Liver (tissue), 9 donors: Measurements from ENCODE around the gene OSCAR. TPM values are rescaled to one million over a fixed set of nuclear protein-coding genes. Genes with fewer than 3 reads are reported as not detected.

Source experiments
- DNase-seq: peaks from one replicate; pipeline ENCODE4 v3.0.0-alpha.2; 2017; ENCODE audit warnings: low spot score
- H3K27ac ChIP-seq, 2 donors: one replicate each; pipeline ENCODE4 v1.7.0; 2013; ENCODE audit warnings: inconsistent platforms in 2 of 2, low read length in 2 of 2, control low read depth in 1 of 2, low read depth in 1 of 2, mild to moderate bottlenecking in 1 of 2
- H3K27me3 ChIP-seq, 4 donors: one replicate each; pipeline versions ENCODE4 v1.6.1 to v1.7.0; 2013; ENCODE audit warnings: low read length in 3 of 4, inconsistent platforms in 1 of 4, mild to moderate bottlenecking in 1 of 4, moderate library complexity in 1 of 4; ENCODE audit not compliant: control insufficient read depth in 4 of 4, insufficient read depth in 4 of 4
- H3K36me3 ChIP-seq, 4 donors: one replicate each; pipeline versions ENCODE4 v1.6.1 to v1.7.0; 2013; ENCODE audit warnings: low read length in 3 of 4, mild to moderate bottlenecking in 3 of 4, low read depth in 1 of 4, moderate library complexity in 1 of 4; ENCODE audit not compliant: control insufficient read depth in 4 of 4, insufficient read depth in 3 of 4
- H3K4me1 ChIP-seq, 4 donors: one replicate each; pipeline versions ENCODE4 v1.6.1 to v1.7.0; 2013; ENCODE audit warnings: low read length in 3 of 4, mild to moderate bottlenecking in 3 of 4, moderate library complexity in 1 of 4; ENCODE audit not compliant: control insufficient read depth in 4 of 4, insufficient read depth in 4 of 4
- H3K4me3 ChIP-seq, 3 donors: one replicate each; pipeline versions ENCODE4 v1.6.1 to v1.7.0; 2013; ENCODE audit warnings: low read length in 3 of 3, control low read depth in 1 of 3, low read depth in 1 of 3, mild to moderate bottlenecking in 1 of 3
- H3K9ac ChIP-seq, 2 donors: one replicate each; pipeline ENCODE4 v1.7.0; 2013; ENCODE audit warnings: low read length in 2 of 2, mild to moderate bottlenecking in 2 of 2, moderate library complexity in 2 of 2, control low read depth in 1 of 2, low read depth in 1 of 2
- H3K9me3 ChIP-seq, 4 donors: one replicate each; pipeline versions ENCODE4 v1.6.1 to v1.7.0; 2013; ENCODE audit warnings: low read length in 3 of 4; ENCODE audit not compliant: control insufficient read depth in 4 of 4
- EGR1 ChIP-seq, 2 donors: IDR thresholded peaks; 2 replicates each; pipeline ENCODE4 v1.6.1; 2016 to 2018; ENCODE audit warnings: antibody characterized with exemption in 2 of 2, low read depth in 2 of 2
- FOXA1 ChIP-seq: IDR thresholded peaks from 2 replicates; pipeline ENCODE4 v1.6.1; 2016; ENCODE audit warnings: antibody characterized with exemption
- FOXA2 ChIP-seq: IDR thresholded peaks from 2 replicates; pipeline ENCODE4 v1.6.1; 2016; ENCODE audit warnings: antibody characterized with exemption
- GABPA ChIP-seq, 2 donors: IDR thresholded peaks in 1 of 2; conservative IDR thresholded peaks in 1 of 2; 2 replicates each; pipeline ENCODE4 v1.6.1; 2016; ENCODE audit warnings: antibody characterized with exemption in 2 of 2, mild to moderate bottlenecking in 1 of 2, moderate library complexity in 1 of 2
- HNF4A ChIP-seq, 2 donors: conservative IDR thresholded peaks; 2 replicates each; pipeline ENCODE4 v1.6.1; 2016; ENCODE audit warnings: antibody characterized with exemption in 2 of 2, mild to moderate bottlenecking in 2 of 2
- HNF4G ChIP-seq: IDR thresholded peaks from 2 replicates; pipeline ENCODE4 v1.6.1; 2016; ENCODE audit warnings: antibody characterized with exemption
- JUND ChIP-seq, 2 donors: IDR thresholded peaks; 2 replicates each; pipeline ENCODE4 v1.6.1; 2016; ENCODE audit warnings: antibody characterized with exemption in 2 of 2
- NR2F2 ChIP-seq: IDR thresholded peaks from 2 replicates; pipeline ENCODE4 v1.6.1; 2016; ENCODE audit warnings: antibody characterized with exemption
- RAD21 ChIP-seq, 2 donors: IDR thresholded peaks; 2 replicates each; pipeline ENCODE4 v1.6.1; 2016; ENCODE audit warnings: antibody characterized with exemption in 2 of 2, mild to moderate bottlenecking in 2 of 2
- RXRA ChIP-seq, 2 donors: IDR thresholded peaks; 2 replicates each; pipeline ENCODE4 v1.6.1; 2017 to 2018; ENCODE audit warnings: antibody characterized with exemption in 2 of 2, mild to moderate bottlenecking in 1 of 2
- SP1 ChIP-seq: IDR thresholded peaks from 2 replicates; pipeline ENCODE4 v1.6.1; 2018; ENCODE audit warnings: antibody characterized with exemption, mild to moderate bottlenecking
- TAF1 ChIP-seq: conservative IDR thresholded peaks from 2 replicates; pipeline ENCODE4 v1.6.1; 2016; ENCODE audit warnings: antibody characterized with exemption, mild to moderate bottlenecking
- YY1 ChIP-seq: IDR thresholded peaks from 2 replicates; pipeline ENCODE4 v1.6.1; 2016; ENCODE audit warnings: antibody characterized with exemption, mild to moderate bottlenecking
- WGBS: extraction: QIAGEN DNeasy Blood & Tissue Kit; methylation state at CpG from one replicate; pipeline ENCODE4 v1.1.7; 2013; 5-methylcytosine and 5-hydroxymethylcytosine counted together
- polyA plus RNA-seq, 2 donors: library from polyadenylated mRNA; stranded (reverse) in 1 of 2; unstranded in 1 of 2; fragments of 200-250 nt in 1 of 2; fragments of >200 nt in 1 of 2; fragmentation: Nextera tagmentation in 1 of 2; extraction: Ambion mirVana in 1 of 2; gene quantifications; one replicate each; pipeline versions ENCODE4 v1.2.1 to v1.2.3, GENCODE V29; 2013 to 2015
- total RNA-seq, 2 donors: library from RNA; depleted of rRNA; stranded (reverse); fragments of >200 nt; gene quantifications; one replicate each; pipeline ENCODE4 v1.2.3, GENCODE V29; 2014
- TF ChIP-seq, protein P1 (sequence below): IDR thresholded peaks from 2 replicates; pipeline ENCODE4 v1.6.1; 2016; ENCODE audit warnings: antibody characterized with exemption, mild to moderate bottlenecking
- TF ChIP-seq, protein P2 (sequence below): IDR thresholded peaks from 2 replicates; pipeline ENCODE4 v1.6.1; 2016; ENCODE audit warnings: antibody characterized with exemption
- TF ChIP-seq, protein P3 (sequence below): IDR thresholded peaks from 2 replicates; pipeline ENCODE4 v1.6.1; 2016; ENCODE audit warnings: antibody characterized with exemption
- TF ChIP-seq, protein P4 (sequence below): IDR thresholded peaks from 2 replicates; pipeline ENCODE4 v1.6.1; 2016; ENCODE audit warnings: antibody characterized with exemption
- TF ChIP-seq, protein P5 (sequence below): fragments of 150-350 bp; IDR thresholded peaks from 2 replicates; pipeline ENCODE4 v1.5.1; 2017; ENCODE audit warnings: improper control_type of control experiment, low read depth, low read length; ENCODE audit not compliant: missing input control
- donor health status: healthy.
- donor health status: healthy.
- donor health status: healthy.
- donor health status: healthy.
- donor health status: healthy.

The OSCAR gene, protein sequence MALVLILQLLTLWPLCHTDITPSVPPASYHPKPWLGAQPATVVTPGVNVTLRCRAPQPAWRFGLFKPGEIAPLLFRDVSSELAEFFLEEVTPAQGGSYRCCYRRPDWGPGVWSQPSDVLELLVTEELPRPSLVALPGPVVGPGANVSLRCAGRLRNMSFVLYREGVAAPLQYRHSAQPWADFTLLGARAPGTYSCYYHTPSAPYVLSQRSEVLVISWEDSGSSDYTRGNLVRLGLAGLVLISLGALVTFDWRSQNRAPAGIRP
- total RNA-seq (1 to 10 TPM in 1 of 2 donors, under 1 TPM in 1; 0.65 to 1.0 TPM), polyA plus RNA-seq (1 to 10 TPM in 1 of 2 donors, under 1 TPM in 1; 0.60 to 2.0 TPM)

DNA sequence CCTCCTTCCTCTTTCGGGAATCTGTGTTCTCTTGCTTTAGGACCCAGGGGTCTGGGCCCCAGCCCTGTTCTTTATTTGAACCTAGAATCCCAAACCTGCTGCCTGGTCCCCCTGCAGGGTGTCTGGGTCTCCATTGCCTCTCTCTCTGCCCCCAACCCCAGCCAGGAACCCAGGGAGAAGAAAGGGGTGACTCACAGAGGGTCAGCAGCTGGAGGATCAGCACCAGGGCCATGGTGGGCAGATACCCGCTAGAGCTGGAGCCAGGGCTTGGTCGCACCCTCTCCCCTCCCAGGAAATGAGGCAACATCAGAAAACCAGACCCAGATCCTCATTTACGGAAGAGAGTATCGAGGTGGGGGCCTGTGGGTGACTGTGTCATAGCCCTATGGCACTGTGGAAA is at the start of gene OSCAR:
OSCAR (minus strand) TSS at position 243 of the 400 bp plus-strand sequence; CDS start at position 232, 11 bp downstream.
- 55% methylated on average over 5 of the region's 5 CpGs for WGBS
- Histone ChIP-seq H3K27me3 (no peaks in the 10 kb centered on the region), H3K27ac (peak within 1 kb of the TSS in 1 of 2 donors; percentile 0), H3K9ac (peak within 1 kb of the TSS in 1 of 2 donors; percentile 47), H3K4me3 (no peak within 1 kb of the TSS), H3K4me1 (peaks cover 5 to 24% (median 12%) of the 10 kb centered on the region in 4 donors), H3K9me3 (no peaks in the 10 kb centered on the region), H3K36me3 (peaks cover 0 to under 1% (median under 1%) of the 10 kb centered on the region in 4 donors)
- TF ChIP-seq TAF1: no peak
- TF ChIP-seq RXRA (IDR thresholded peaks at IDR 0.05): no peak
- TF ChIP-seq YY1: no peak
- TF ChIP-seq EGR1 (IDR thresholded peaks at IDR 0.05; ENCODE audit: low read depth in 2 of 2): no peak
- TF ChIP-seq, protein P1, sequence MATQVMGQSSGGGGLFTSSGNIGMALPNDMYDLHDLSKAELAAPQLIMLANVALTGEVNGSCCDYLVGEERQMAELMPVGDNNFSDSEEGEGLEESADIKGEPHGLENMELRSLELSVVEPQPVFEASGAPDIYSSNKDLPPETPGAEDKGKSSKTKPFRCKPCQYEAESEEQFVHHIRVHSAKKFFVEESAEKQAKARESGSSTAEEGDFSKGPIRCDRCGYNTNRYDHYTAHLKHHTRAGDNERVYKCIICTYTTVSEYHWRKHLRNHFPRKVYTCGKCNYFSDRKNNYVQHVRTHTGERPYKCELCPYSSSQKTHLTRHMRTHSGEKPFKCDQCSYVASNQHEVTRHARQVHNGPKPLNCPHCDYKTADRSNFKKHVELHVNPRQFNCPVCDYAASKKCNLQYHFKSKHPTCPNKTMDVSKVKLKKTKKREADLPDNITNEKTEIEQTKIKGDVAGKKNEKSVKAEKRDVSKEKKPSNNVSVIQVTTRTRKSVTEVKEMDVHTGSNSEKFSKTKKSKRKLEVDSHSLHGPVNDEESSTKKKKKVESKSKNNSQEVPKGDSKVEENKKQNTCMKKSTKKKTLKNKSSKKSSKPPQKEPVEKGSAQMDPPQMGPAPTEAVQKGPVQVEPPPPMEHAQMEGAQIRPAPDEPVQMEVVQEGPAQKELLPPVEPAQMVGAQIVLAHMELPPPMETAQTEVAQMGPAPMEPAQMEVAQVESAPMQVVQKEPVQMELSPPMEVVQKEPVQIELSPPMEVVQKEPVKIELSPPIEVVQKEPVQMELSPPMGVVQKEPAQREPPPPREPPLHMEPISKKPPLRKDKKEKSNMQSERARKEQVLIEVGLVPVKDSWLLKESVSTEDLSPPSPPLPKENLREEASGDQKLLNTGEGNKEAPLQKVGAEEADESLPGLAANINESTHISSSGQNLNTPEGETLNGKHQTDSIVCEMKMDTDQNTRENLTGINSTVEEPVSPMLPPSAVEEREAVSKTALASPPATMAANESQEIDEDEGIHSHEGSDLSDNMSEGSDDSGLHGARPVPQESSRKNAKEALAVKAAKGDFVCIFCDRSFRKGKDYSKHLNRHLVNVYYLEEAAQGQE: no peak
- no peak for TF ChIP-seq HNF4G
- TF ChIP-seq, protein P2, sequence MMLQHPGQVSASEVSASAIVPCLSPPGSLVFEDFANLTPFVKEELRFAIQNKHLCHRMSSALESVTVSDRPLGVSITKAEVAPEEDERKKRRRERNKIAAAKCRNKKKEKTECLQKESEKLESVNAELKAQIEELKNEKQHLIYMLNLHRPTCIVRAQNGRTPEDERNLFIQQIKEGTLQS: no peak
- TF ChIP-seq, protein P3, sequence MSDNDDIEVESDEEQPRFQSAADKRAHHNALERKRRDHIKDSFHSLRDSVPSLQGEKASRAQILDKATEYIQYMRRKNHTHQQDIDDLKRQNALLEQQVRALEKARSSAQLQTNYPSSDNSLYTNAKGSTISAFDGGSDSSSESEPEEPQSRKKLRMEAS: no peak
- TF ChIP-seq GABPA (IDR thresholded peaks at IDR 0.05 in 1 of 2, conservative IDR thresholded peaks at IDR 0.05 in 1 of 2): no peak
- no peak for TF ChIP-seq HNF4A (conservative IDR thresholded peaks at IDR 0.05)
- TF ChIP-seq JUND (IDR thresholded peaks at IDR 0.05): no peak
- no peak for TF ChIP-seq FOXA1
- TF ChIP-seq, protein P4, sequence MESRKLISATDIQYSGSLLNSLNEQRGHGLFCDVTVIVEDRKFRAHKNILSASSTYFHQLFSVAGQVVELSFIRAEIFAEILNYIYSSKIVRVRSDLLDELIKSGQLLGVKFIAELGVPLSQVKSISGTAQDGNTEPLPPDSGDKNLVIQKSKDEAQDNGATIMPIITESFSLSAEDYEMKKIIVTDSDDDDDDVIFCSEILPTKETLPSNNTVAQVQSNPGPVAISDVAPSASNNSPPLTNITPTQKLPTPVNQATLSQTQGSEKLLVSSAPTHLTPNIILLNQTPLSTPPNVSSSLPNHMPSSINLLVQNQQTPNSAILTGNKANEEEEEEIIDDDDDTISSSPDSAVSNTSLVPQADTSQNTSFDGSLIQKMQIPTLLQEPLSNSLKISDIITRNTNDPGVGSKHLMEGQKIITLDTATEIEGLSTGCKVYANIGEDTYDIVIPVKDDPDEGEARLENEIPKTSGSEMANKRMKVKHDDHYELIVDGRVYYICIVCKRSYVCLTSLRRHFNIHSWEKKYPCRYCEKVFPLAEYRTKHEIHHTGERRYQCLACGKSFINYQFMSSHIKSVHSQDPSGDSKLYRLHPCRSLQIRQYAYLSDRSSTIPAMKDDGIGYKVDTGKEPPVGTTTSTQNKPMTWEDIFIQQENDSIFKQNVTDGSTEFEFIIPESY: no peak
- no peak for TF ChIP-seq NR2F2
- no peak for TF ChIP-seq FOXA2
- TF ChIP-seq RAD21 (IDR thresholded peaks at IDR 0.05): no peak
- TF ChIP-seq, protein P5, sequence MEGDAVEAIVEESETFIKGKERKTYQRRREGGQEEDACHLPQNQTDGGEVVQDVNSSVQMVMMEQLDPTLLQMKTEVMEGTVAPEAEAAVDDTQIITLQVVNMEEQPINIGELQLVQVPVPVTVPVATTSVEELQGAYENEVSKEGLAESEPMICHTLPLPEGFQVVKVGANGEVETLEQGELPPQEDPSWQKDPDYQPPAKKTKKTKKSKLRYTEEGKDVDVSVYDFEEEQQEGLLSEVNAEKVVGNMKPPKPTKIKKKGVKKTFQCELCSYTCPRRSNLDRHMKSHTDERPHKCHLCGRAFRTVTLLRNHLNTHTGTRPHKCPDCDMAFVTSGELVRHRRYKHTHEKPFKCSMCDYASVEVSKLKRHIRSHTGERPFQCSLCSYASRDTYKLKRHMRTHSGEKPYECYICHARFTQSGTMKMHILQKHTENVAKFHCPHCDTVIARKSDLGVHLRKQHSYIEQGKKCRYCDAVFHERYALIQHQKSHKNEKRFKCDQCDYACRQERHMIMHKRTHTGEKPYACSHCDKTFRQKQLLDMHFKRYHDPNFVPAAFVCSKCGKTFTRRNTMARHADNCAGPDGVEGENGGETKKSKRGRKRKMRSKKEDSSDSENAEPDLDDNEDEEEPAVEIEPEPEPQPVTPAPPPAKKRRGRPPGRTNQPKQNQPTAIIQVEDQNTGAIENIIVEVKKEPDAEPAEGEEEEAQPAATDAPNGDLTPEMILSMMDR: no peak
- no peak for TF ChIP-seq SP1
- DNase-seq: no peak
